A549 (cell line): ENCODE data around the gene ACTN1. TPM values are rescaled to one million over a fixed set of nuclear protein-coding genes. Genes with fewer than 3 reads are reported as not detected.

Experiments used
- ATAC-seq, 2 experiments: fragments of 200-7000 bp in 1 of 2; fragments of >200 bp in 1 of 2; cut with Nextera tagmentation in 1 of 2; cut with Tn5 transposase in 1 of 2; 3 replicates each; pipeline versions ENCODE4 v1.8.0 to v1.9.1; 2018 to 2020; ENCODE audit warnings: mild to moderate bottlenecking in 1 of 2, moderate library complexity in 1 of 2
- CTCF ChIA-PET: fragments of 300-600 bp; sonication (Branson Sonifier 250); formaldehyde crosslinking; extraction: SDS; loops from one replicate; lab custom pipeline; 2021; ENCODE audit warnings: antibody characterized with exemption, inconsistent platforms; lab: Yijun Ruan, JAX
- POLR2A ChIA-PET: fragments of 350-600 bp; formaldehyde crosslinking; extraction: SDS; loops from one replicate; lab custom pipeline; 2021; ENCODE audit warnings: antibody characterized with exemption, inconsistent platforms; lab: Yijun Ruan, JAX
- DNase-seq, 2 experiments: peaks; one replicate each; pipeline versions ENCODE4 v3.0.0 to v3.0.0-alpha.2; 2011 to 2016; ENCODE audit warnings: low read depth in 1 of 2, low spot score in 1 of 2
- FAIRE-seq: peaks from 2 replicates; lab custom pipeline; 2011; peaks lifted over from hg19 to GRCh38; lab: Jason Lieb, UNC
- H3K27ac ChIP-seq, 2 experiments: fragments of >200 bp; sonication (Bioruptor Twin); formaldehyde crosslinking; 3 replicates each; pipeline ENCODE4 v1.5.1; 2016 to 2017
- H3K4me1 ChIP-seq: fragments of >200 bp; sonication (Bioruptor Twin); formaldehyde crosslinking; 3 replicates; pipeline ENCODE4 v1.6.1; 2016
- H3K4me2 ChIP-seq: fragments of >200 bp; sonication (Bioruptor Twin); formaldehyde crosslinking; 3 replicates; pipeline ENCODE4 v1.6.1; 2016
- H3K4me3 ChIP-seq: fragments of >200 bp; sonication (Bioruptor Twin); formaldehyde crosslinking; 3 replicates; pipeline ENCODE4 v1.5.1; 2016
- H3K9me3 ChIP-seq: fragments of >200 bp; sonication (Bioruptor Twin); formaldehyde crosslinking; 3 replicates; pipeline ENCODE4 v1.6.1; 2016
- BCL3 ChIP-seq: fragments of >200 bp; sonication (Bioruptor Twin); formaldehyde crosslinking; IDR thresholded peaks from 3 replicates; pipeline ENCODE4 v1.6.1; 2016
- CHD2 ChIP-seq: fragments of 150-350 bp; IDR thresholded peaks from 2 replicates; pipeline ENCODE4 v1.6.1; 2014; ENCODE audit warnings: low read length; ENCODE audit not compliant: partially characterized antibody
- CHD4 ChIP-seq: fragments of 200-600 bp; sonication (generic); IDR thresholded peaks from 2 replicates; pipeline ENCODE4 v1.6.1; 2016; ENCODE audit warnings: antibody characterized with exemption, mild to moderate bottlenecking, borderline replicate concordance
- CTCF ChIP-seq: fragments of >200 bp; sonication (Bioruptor Twin); formaldehyde crosslinking; IDR thresholded peaks from 3 replicates; pipeline ENCODE4 v1.5.1; 2016
- EHMT2 ChIP-seq: fragments of 200-600 bp; sonication (generic); IDR thresholded peaks from 2 replicates; pipeline ENCODE4 v1.6.1; 2016; ENCODE audit warnings: antibody characterized with exemption, low read depth, mild to moderate bottlenecking, moderate library complexity
- HEYL ChIP-seq: fragments of 250-450 bp; sonication (Bioruptor Pico); IDR thresholded peaks from 2 replicates; pipeline ENCODE4 v1.8.0; 2021; ENCODE audit warnings: mild to moderate bottlenecking, moderate library complexity
- HOXA7 ChIP-seq: fragments of 250-450 bp; sonication (Bioruptor Pico); IDR thresholded peaks from 2 replicates; pipeline ENCODE4 v1.5.0; 2020; ENCODE audit warnings: mild to moderate bottlenecking, moderate library complexity
- HOXB13 ChIP-seq: fragments of 250-450 bp; sonication (Bioruptor Pico); IDR thresholded peaks from 2 replicates; pipeline ENCODE4 v1.5.0; 2020; ENCODE audit warnings: low read depth, mild to moderate bottlenecking, moderate library complexity
- KDM5A ChIP-seq: fragments of 200-600 bp; sonication (generic); IDR thresholded peaks from 2 replicates; pipeline ENCODE4 v1.6.1; 2016; ENCODE audit warnings: antibody characterized with exemption, mild to moderate bottlenecking
- MYC ChIP-seq: IDR thresholded peaks from 2 replicates; pipeline ENCODE4 v1.6.1; 2012; ENCODE audit warnings: mild to moderate bottlenecking, inconsistent platforms, low read length, improper control_type of control experiment, borderline replicate concordance
- NFE2L2 ChIP-seq: fragments of 150-350 bp; conservative IDR thresholded peaks from 2 replicates; pipeline ENCODE4 v1.6.1; 2014; ENCODE audit warnings: low read length
- PBX3 ChIP-seq: IDR thresholded peaks from 2 replicates; pipeline ENCODE4 v1.6.1; 2012
- PHF8 ChIP-seq: fragments of 200-600 bp; sonication (generic); IDR thresholded peaks from 2 replicates; pipeline ENCODE4 v1.6.1; 2016; ENCODE audit warnings: low read depth, mild to moderate bottlenecking, antibody characterized with exemption, moderate library complexity, borderline replicate concordance
- POLR2A ChIP-seq: IDR thresholded peaks from 2 replicates; pipeline ENCODE4 v1.6.1; 2012; ENCODE audit warnings: mild to moderate bottlenecking, low read length
- RARB ChIP-seq: fragments of 250-450 bp; sonication (Bioruptor Pico); IDR thresholded peaks from 2 replicates; pipeline ENCODE4 v1.8.0; 2021; ENCODE audit warnings: mild to moderate bottlenecking, moderate library complexity
- SMC3 ChIP-seq: fragments of >200 bp; sonication (Bioruptor Twin); formaldehyde crosslinking; IDR thresholded peaks from 3 replicates; pipeline ENCODE4 v1.6.1; 2018; ENCODE audit warnings: inconsistent platforms
- SREBF2 ChIP-seq: fragments of 450-650 bp; IDR thresholded peaks from 2 replicates; pipeline ENCODE4 v1.6.1; 2014; ENCODE audit warnings: mild to moderate bottlenecking, moderate library complexity
- TP53 ChIP-seq: fragments of 250-450 bp; sonication (Bioruptor Pico); IDR thresholded peaks from 2 replicates; pipeline ENCODE4 v1.5.0; 2021; ENCODE audit warnings: mild to moderate bottlenecking, moderate library complexity
- USF2 ChIP-seq: fragments of 450-650 bp; IDR thresholded peaks from 2 replicates; pipeline ENCODE4 v1.6.1; 2014; ENCODE audit warnings: antibody characterized with exemption
- ZC3H11A ChIP-seq: fragments of 450-650 bp; IDR thresholded peaks from 2 replicates; pipeline ENCODE4 v1.6.1; 2014; ENCODE audit warnings: antibody characterized with exemption, mild to moderate bottlenecking
- WGBS: methylation state at CpG from one replicate; pipeline ENCODE4 v1.1.6; 2017; ENCODE audit errors: missing lambda C conversion rate; 5-methylcytosine and 5-hydroxymethylcytosine counted together
- polyA plus RNA-seq, 4 experiments: library from polyadenylated mRNA; depleted of rRNA in 3 of 4; stranded (reverse); fragments of >200 nt; fragmentation: RNase III in 1 of 4; extraction: RNeasy Plus Mini Kit Qiagen cat#74134 plus additional on column Dnase treatment in 1 of 4; gene quantifications; 2 replicates in 3 of 4; 3 replicates in 1 of 4; pipeline ENCODE4 v1.2.3, GENCODE V29; 2011 to 2017
- TF ChIP-seq, protein P1 (sequence below): fragments of 150-350 bp; IDR thresholded peaks from 2 replicates; pipeline ENCODE4 v1.6.1; 2014; ENCODE audit warnings: low read depth, mild to moderate bottlenecking, low read length
- TF ChIP-seq, protein P2 (sequence below): IDR thresholded peaks from 2 replicates; pipeline ENCODE4 v1.6.1; 2012

The ACTN1 gene
- polyA plus RNA-seq, 2 of the 4 experiments (the other 2 are of a cell fraction): 208 to 245 TPM

- CTCF ChIA-PET: interaction anchor here (0.5 to 14.5 kb wide), 7 partner anchors 17 to 242 kb away, joined by 3 to 233 read pairs (median 26); no protein-coding TSS in a partner anchor
- ATAC-seq: no peak
- H3K9me3 ChIP-seq: peaks cover 15% of the 10 kb centered on the region
- WGBS: 85% methylated on average over 2 of the region's 2 CpGs
- POLR2A ChIA-PET: no interaction called here
- no peaks in the 10 kb centered on the region for H3K4me1 ChIP-seq
- TF ChIP-seq HOXA7 (no peak), MYC (no peak), NFE2L2 (no peak), BCL3 (no peak), SREBF2 (no peak), CTCF (no peak), KDM5A (no peak), HOXB13 (CRISPR knock-in tag) (no peak), EHMT2 (no peak), CHD2 (no peak), ZC3H11A (no peak), PBX3 (no peak), USF2 (no peak)
- TF ChIP-seq, protein P1, sequence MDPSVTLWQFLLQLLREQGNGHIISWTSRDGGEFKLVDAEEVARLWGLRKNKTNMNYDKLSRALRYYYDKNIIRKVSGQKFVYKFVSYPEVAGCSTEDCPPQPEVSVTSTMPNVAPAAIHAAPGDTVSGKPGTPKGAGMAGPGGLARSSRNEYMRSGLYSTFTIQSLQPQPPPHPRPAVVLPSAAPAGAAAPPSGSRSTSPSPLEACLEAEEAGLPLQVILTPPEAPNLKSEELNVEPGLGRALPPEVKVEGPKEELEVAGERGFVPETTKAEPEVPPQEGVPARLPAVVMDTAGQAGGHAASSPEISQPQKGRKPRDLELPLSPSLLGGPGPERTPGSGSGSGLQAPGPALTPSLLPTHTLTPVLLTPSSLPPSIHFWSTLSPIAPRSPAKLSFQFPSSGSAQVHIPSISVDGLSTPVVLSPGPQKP: no peak
- TF ChIP-seq, protein P2, sequence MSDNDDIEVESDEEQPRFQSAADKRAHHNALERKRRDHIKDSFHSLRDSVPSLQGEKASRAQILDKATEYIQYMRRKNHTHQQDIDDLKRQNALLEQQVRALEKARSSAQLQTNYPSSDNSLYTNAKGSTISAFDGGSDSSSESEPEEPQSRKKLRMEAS: no peak
- no peak overlapping the region for H3K4me3 ChIP-seq
- no peak for FAIRE-seq
- DNase-seq: no peak
- no peak overlapping the region for H3K27ac ChIP-seq
- no peak overlapping the region for H3K4me2 ChIP-seq
Measured at GRCh38 chr14:68865542-68865941, 113.6 kb downstream of the ACTN1 start.

DNA sequence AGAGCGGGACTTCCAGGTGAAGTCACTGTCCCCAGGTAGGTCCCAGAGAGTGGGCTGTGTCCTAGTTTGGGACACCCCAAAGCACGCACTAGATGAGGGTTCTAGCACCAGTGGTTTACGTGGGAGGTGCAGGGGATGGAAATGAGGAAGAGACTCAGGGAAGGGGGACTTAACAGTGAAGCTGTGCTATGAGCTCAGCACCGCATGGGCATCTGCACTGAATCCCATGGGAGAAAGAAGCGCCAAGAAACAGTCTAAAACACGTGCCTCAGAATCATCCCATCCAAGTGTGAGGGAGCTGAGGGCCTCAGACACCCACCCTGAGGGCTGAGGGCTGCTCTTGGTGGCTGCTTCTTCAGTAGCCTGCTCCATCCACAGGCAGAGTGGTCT lies 114.7 kb downstream of the ACTN1 start:
- Histone ChIP-seq H3K4me1 (no peaks in the 10 kb centered on the region), H3K4me2 (no peak overlapping the region), H3K27ac (peak overlapping the region in 1 of 2 experiments; percentile 30; a peak in 2 of 6 replicates), H3K9me3 (peaks cover 15% of the 10 kb centered on the region), H3K4me3 (no peak overlapping the region)
- ChIA-PET CTCF (interaction anchor here (0.7 to 14.5 kb wide), 17 partner anchors 9 to 998 kb away, joined by 3 to 233 read pairs (median 9); no protein-coding TSS in a partner anchor), POLR2A (no interaction called here)
- no peak for FAIRE-seq
- WGBS: 92% methylated on average over 6 of the region's 6 CpGs
- TF ChIP-seq SREBF2 (no peak), CHD4 (no peak), TP53 (CRISPR knock-in tag) (no peak), POLR2A (no peak), PHF8 (no peak), HEYL (CRISPR knock-in tag) (no peak), SMC3 (no peak), CTCF (no peak), EHMT2 (no peak), RARB (CRISPR knock-in tag) (no peak)
- TF ChIP-seq, protein P1: no peak
- peak; percentile 22 to 38; a peak in 5 of 6 replicates for ATAC-seq
- no peak for DNase-seq
